HG03442 (cell line): Measurements from ENCODE around the gene PRICKLE2.

Experiments used
- ATAC-seq: cut with Tn5 transposase; IDR thresholded peaks from one replicate; pipeline ENCODE4 v1.9.1; 2021; ENCODE audit warnings: mild to moderate bottlenecking, moderate library complexity; ENCODE audit not compliant: unreplicated experiment

The PRICKLE2 gene

GRCh38 chr3:64224826-64225610 is at the start of gene PRICKLE2:
Gene PRICKLE2, minus strand, starts transcription at chr3:64225466. Its CDS starts 26,539 bp downstream, at chr3:64198927.
- peak; percentile 97 for ATAC-seq

- ATAC-seq = no peak
These were observed 47.6 kb upstream of the PRICKLE2 start for GRCh38 chr3:64272842-64273241.

- no peak for ATAC-seq
These were observed 47.0 kb upstream of the PRICKLE2 start for GRCh38 chr3:64272271-64272670.

- no peak for ATAC-seq
These were observed 46.4 kb upstream of the PRICKLE2 start for GRCh38 chr3:64271631-64272030.

- no peak for ATAC-seq
These were observed 45.6 kb upstream of the PRICKLE2 start for GRCh38 chr3:64270866-64271260.

- ATAC-seq = no peak
These were observed 45.0 kb upstream of the PRICKLE2 start for GRCh38 chr3:64270142-64270865.

DNA sequence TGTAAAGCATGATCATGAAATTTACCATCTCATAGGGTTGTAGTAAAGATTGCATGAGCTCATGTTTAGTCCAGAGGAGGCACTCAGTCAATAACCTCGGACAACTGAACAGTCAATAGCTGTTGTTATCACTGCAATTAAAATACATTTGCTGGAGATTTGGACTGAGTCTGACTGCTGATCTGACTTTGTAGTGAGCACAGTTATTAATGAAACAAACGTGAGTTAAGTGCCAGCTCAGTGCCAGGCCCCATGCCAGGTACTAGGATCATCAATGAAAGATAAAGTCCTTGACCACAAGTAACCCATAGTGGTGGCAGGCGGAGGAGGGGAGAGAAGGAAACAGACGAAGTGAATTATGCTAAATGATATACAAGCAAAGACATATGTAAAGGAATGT is 43.7 kb upstream of the PRICKLE2 start:
- no peak for ATAC-seq

- no peak for ATAC-seq
These were observed 42.7 kb upstream of the PRICKLE2 start for GRCh38 chr3:64267721-64268604.

DNA sequence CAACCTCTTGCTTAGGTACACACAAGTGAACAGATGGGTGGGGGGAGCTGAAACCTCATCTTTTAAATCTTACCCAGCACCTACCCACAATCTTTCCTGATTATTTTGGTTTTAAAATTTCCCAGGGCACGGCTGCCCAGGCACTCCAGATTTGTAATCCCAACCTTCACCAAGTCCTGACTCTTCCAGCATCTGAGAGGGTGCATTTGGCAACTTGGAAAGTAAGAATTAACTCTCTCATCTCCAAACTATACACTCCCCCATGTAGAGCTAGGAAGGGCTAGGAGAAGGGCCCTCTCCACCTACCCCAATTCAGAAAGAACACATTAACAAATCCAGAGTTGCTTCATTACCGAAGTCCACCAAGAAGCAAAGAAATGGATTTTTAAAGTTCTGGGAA is 41.7 kb upstream of the PRICKLE2 start:
- no peak for ATAC-seq

DNA sequence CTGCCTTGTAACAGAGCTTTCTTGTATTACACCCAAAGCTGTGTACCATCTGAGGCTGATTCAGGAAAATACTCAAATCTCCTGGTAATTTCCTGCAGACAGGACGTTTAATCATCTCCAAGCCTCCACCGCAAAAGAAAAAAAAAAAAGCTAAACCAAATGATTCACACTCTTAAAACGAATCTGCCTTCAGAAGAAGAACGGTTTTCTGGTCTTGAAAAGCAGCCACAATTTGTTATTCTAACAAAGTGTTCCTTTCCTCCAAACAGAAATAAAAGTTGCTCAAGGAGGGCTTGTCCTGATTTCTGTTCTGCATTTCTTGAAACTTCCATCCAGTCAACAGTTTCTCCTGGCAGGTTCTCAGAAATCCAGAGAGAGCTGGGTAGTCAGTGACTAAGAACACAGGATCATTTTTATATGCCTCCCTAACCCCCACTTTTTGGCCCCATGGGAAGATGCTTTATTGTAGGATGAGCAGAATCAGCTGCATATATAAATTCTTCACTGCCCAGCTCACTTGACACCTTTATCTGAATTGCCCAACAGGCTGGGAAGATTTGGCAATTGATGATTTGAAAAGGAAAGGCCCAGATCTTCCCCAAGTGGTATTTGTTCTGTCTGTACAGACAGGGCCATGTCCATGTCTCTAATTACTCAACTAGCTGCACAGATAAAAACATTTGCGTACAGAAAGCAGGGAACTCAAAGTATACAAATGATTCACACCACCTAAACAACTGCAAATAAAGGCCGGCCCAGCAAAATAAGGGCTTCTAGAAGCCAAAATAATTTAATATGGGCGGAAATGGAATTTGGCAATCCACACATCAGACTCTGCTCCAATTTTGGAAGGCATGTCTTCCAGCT is 41.0 kb upstream of the PRICKLE2 start:
- ATAC-seq = no peak

- ATAC-seq = no peak
These were observed 40.4 kb upstream of the PRICKLE2 start for GRCh38 chr3:64265646-64266045.

DNA sequence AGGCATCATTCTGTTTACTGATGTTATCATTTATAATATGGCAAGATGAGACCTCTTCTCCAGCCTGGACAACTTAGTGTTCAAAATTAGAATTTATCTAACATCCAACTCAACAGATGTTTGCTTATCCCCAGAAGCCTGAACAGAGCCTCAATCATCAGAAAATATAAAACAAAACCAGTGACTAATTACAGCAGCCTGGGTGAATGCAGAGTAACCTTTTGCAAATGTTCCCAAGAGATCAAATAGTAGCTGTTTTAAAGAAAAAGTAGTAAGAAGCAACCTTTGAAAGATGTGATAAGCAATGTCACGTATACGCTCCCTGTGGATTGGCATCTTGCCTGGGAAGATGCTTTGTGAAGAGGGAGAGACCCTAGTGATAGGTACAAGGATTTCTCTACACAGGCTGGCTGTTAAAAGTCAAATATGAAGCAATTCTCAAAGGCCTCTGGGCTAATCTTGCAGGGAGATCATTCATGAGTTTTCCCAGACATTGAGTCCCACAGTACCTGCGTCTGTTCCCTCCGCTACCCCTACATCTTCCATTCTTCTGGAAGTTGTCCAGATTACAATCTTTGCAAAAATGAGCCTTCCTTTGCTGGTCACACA is 39.3 kb upstream of the PRICKLE2 start:
- no peak for ATAC-seq

DNA sequence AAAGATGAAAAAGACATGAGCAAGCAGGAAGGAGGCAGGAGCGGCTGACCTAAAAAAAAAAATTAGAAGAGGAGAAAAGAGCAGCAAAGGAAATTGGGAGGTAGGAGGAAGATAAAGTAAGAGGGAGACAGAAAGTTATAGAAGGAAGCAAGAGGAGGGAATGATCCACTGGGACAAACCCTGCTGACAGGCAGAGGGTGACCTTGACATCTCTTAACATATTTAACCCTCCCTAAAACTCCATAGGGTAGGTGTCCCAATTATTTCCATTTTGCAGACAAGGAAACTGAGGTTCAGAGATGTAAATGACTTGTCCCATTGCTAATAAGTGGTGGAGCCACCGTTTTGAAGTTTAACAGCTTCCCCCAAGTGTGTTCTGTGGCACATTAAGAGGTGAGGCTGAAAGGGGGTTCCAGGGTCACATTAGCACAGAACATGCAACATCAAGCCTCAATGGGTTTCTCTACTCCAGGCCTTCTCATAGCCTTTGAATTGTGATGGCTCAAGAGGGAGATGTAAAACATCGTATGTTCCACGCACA is 37.4 kb upstream of the PRICKLE2 start:
- ATAC-seq = no peak

DNA sequence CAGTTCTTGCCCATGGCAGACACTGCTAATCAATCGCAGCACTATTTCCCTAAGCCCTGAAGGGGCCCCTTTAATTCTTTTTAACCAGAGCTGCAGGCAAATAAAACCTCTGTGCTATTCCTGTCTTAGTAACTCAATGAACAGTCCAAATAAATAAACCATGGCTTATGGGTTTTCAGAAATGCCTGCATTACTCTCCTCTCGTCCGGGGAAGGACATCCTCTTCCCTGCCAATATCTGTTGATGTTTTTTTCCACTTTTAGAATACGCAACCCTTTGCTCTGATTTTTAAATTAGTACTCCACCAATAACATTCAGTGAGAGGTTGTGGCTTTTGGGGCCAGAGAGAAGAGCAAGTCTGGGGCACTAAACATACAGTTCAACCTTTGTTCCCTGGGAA is 35.2 kb upstream of the PRICKLE2 start:
- ATAC-seq = no peak

- ATAC-seq = no peak
These were observed 34.4 kb upstream of the PRICKLE2 start for GRCh38 chr3:64259636-64260035.

DNA sequence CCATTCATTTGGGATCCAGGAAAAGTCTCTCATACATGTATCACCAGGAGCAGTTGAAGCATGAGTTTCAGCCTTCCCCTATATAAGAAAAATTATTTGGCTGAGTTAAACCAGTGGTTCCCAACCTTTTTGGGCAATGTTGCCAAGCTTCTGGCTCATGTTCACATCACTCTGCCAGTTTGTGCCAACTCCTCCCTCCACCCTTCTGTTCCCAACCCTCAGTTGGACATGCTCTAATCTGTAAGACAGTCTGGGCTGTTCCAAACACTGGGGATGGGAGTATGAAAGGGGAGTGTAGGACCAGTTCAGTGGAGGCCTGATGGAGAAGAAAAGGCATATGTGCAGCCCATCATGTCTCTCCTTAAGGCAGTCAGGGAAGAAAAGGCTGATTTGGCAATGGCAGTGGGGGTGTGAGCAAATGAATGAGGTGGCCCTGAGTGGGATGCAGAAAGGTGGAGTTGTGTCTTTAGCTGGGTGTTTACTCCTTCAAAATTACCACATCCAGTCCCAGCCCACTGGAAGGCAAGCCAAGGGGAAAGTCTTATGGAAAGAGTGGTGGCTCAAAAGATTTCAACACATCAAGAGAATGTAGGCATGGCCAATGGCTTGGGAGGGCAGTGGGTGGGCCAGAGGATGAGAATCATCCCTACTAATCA is 32.0 kb upstream of the PRICKLE2 start:
- ATAC-seq = no peak

- no peak for ATAC-seq
These were observed 30.6 kb upstream of the PRICKLE2 start for GRCh38 chr3:64255741-64256340.

DNA sequence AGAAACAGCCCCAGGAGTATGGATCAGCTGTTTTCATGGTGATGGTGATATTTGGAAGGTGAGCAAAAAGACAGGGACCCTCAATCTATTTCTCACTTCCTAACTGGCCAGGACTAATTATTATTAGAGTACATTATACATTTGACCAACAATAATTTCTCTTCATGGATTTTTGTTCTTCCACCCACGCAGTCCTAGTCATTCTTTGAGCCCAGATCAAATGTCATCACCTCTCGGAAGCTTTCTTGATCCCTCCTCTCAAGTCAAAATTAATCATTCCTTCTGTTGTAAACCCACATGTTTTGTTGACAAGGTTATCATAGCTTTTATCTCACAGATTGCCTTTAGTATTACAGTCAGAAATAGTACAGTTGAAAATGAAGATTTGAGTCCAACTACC is 29.2 kb upstream of the PRICKLE2 start:
- ATAC-seq = no peak

- ATAC-seq = no peak
These were observed 28.4 kb upstream of the PRICKLE2 start for GRCh38 chr3:64253689-64254088.
